Psoas muscle (tissue), 8 donors: Measurements from ENCODE around the gene DLST. TPM values are rescaled to one million over a fixed set of nuclear protein-coding genes. Genes with fewer than 3 reads are reported as not detected.
"Not testable (repeated sequence)": the region's sequence is repeated elsewhere in the genome, so short reads cannot be mapped to it uniquely, and the experiment has no call there.

Source experiments
- ATAC-seq, 4 donors: fragments of 200-7000 bp; cut with Tn5 transposase; one replicate each; pipeline ENCODE4 v1.9.1; 2020; ENCODE audit warnings: moderate library complexity in 3 of 4, mild to moderate bottlenecking in 2 of 4
- DNase-seq, 2 donors: peaks; one replicate each; pipeline ENCODE4 v3.0.0-alpha.2; 2020
- H3K27ac ChIP-seq: fragments of 200-600 bp; one replicate; pipeline ENCODE4 v1.8.0; 2022
- H3K27me3 ChIP-seq, 3 donors: fragments of 200-600 bp in 1 of 3; one replicate each; pipeline versions ENCODE4 v1.6.1 to v1.8.0; 2013 to 2022; ENCODE audit warnings: low read length in 2 of 3, mild to moderate bottlenecking in 2 of 3, moderate library complexity in 1 of 3; ENCODE audit not compliant: insufficient read depth in 3 of 3
- H3K36me3 ChIP-seq, 2 donors: fragments of 200-600 bp in 1 of 2; one replicate each; pipeline versions ENCODE4 v1.6.1 to v1.8.0; 2013 to 2022; ENCODE audit warnings: low read depth in 1 of 2, mild to moderate bottlenecking in 1 of 2, moderate library complexity in 1 of 2; ENCODE audit not compliant: insufficient read depth in 1 of 2
- H3K4me1 ChIP-seq: fragments of 200-600 bp; one replicate; pipeline ENCODE4 v1.8.0; 2022
- H3K4me3 ChIP-seq: fragments of 200-600 bp; one replicate; pipeline ENCODE4 v1.8.0; 2022; ENCODE audit warnings: mild to moderate bottlenecking
- H3K9me3 ChIP-seq: fragments of 200-600 bp; one replicate; pipeline ENCODE4 v1.8.0; 2022
- WGBS, 3 donors: extraction: QIAGEN DNeasy Blood & Tissue Kit; methylation state at CpG; one replicate each; pipeline versions ENCODE4 v1.1.6 to v1.1.7; 2013; 5-methylcytosine and 5-hydroxymethylcytosine counted together
- intact Hi-C, 2 donors: fragments of 100-400 bp; cut with DNase I; formaldehyde crosslinking; loops; one replicate each; pipeline versions ENCODE4 v1.11.0 to v1.14.2; 2022
- polyA plus RNA-seq, 3 donors: library from polyadenylated mRNA; stranded (reverse); fragments of 200-250 nt; gene quantifications; one replicate each; pipeline ENCODE4 v1.2.3, GENCODE V29; 2013
- total RNA-seq, 4 donors: library from RNA; stranded (reverse); fragmentation: NEBNext Ultra II Directional in 2 of 4; extraction: Animal tissue kit (Norgen Biotek cat#: 25700) in 2 of 4; gene quantifications; one replicate each; pipeline versions ENCODE4 v1.2.1 to v1.2.4, GENCODE V29; 2021 to 2023
- TF ChIP-seq, protein P1 (sequence below): fragments of 200-600 bp; IDR thresholded peaks from one replicate; pipeline ENCODE4 v1.8.0; 2022; ENCODE audit warnings: antibody characterized with exemption
- donor health status: healthy with polysubstance abuse.
- donor health status: DM: no; HTN: no; CAD: no; lungs with moderate emphysema.
- donor health status: Bipolar disorder and iron deficiency.
- donor health status: healthy.
- donor health status: DM: yes; HTN: yes; CAD: no.
- donor health status: DM: no; HTN: no; CAD: no.
- donor health status: DM: no; HTN: no; CAD: no.
- donor health status: DM: yes; HTN: yes; CAD: no.

The DLST gene
- total and polyA plus RNA-seq, 7 donors, result 97.7 to 221 (median 139) TPM

DNA sequence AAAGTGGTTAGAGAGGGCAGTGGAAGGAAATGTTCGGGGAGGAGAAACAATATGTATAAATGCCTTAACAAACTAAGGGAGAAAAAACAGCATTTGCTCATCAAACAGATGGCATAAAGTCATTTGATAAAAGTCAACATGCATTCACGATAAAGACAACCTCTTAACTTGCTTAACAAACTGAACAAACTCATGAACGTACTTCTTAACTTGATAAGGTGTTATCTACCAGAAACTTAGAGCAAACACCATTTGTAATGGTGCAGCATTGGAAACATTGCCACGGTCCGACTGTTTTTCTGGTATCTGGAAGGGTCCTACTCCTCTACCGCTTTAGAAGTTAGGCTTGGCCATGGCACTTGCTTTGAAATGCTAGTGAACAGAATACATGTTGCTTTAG lies 45.5 kb downstream of the DLST start:
- no peaks in the 10 kb centered on the region for H3K36me3 ChIP-seq
- H3K4me3 ChIP-seq, result no peak overlapping the region
- TF ChIP-seq, protein P1, sequence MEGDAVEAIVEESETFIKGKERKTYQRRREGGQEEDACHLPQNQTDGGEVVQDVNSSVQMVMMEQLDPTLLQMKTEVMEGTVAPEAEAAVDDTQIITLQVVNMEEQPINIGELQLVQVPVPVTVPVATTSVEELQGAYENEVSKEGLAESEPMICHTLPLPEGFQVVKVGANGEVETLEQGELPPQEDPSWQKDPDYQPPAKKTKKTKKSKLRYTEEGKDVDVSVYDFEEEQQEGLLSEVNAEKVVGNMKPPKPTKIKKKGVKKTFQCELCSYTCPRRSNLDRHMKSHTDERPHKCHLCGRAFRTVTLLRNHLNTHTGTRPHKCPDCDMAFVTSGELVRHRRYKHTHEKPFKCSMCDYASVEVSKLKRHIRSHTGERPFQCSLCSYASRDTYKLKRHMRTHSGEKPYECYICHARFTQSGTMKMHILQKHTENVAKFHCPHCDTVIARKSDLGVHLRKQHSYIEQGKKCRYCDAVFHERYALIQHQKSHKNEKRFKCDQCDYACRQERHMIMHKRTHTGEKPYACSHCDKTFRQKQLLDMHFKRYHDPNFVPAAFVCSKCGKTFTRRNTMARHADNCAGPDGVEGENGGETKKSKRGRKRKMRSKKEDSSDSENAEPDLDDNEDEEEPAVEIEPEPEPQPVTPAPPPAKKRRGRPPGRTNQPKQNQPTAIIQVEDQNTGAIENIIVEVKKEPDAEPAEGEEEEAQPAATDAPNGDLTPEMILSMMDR, result no peak
- ATAC-seq (no peak), DNase-seq (no peak)
- WGBS, 3 donors, result 83 to 87% (median 85%) methylated on average over 6 of the region's 6 CpGs
- H3K27me3 ChIP-seq, result no peaks in the 10 kb centered on the region
- intact Hi-C loops, result no loop called here
- no peak overlapping the region for H3K27ac ChIP-seq
- H3K9me3 ChIP-seq, result no peaks in the 10 kb centered on the region
- peaks cover 3% of the 10 kb centered on the region for H3K4me1 ChIP-seq

DNA sequence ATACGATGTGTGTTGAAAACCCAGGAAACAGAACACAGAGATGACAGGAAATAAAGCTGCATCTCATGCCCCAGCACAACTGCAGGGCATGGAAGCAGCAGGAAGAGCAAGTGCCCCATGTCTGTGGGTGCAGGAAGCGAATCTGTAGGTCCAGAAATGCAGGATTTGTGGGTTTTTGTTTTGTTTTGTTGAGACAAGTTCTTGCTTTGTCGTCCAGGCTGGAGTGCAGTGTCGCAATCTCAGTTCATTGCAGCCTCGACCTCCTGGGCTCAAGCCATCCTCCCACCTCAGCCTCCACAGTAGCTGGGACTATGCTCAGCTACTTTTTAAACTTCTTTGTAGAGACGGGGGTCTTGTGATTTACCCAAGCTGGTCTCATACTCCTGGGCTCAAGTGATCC lies 47.5 kb downstream of the DLST start:
- Histone ChIP-seq H3K4me3 (no peak overlapping the region), H3K36me3 (no peaks in the 10 kb centered on the region), H3K9me3 (no peaks in the 10 kb centered on the region), H3K4me1 (peaks cover 15% of the 10 kb centered on the region), H3K27me3 (no peaks in the 10 kb centered on the region), H3K27ac (no peak overlapping the region)
- ATAC-seq, result no peak
- TF ChIP-seq, protein P1, result no peak
- intact Hi-C loops, result no loop called here
- 78 to 86% (median 80%) methylated on average over 6 of the region's 6 CpGs for WGBS, 3 donors
- DNase-seq, result no peak

DNA sequence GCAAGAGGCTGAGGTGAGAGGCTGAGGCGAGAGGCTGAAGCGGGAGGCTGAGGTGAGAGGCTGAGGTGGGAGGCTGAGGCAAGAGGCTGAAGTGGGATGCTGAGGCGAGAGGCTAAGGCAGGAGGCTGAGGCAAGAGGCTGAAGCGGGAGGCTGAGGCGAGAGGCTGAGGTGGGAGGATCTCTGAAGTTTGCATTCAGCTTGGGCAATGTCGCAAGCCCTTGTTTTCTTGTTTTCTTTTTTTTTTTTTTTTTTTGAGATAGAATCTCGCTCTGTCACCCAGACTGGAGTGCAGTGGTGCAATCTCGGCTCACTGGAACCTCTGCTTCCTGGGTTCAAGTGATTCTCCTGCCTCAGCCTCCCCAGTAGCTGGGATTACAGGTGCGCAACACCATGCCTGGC lies 50.0 kb downstream of the DLST start:
- H3K27ac ChIP-seq, result peak overlapping the region; percentile 27
- intact Hi-C loops, ATAC-seq, H3K4me3 ChIP-seq, H3K36me3 ChIP-seq, DNase-seq, H3K27me3 ChIP-seq, H3K9me3 ChIP-seq: not testable (repeated sequence)
- WGBS, 3 donors, result 86 to 89% (median 87%) methylated on average over 8 to 9 of the region's 9 CpGs
- peaks cover 29% of the 10 kb centered on the region for H3K4me1 ChIP-seq

DNA sequence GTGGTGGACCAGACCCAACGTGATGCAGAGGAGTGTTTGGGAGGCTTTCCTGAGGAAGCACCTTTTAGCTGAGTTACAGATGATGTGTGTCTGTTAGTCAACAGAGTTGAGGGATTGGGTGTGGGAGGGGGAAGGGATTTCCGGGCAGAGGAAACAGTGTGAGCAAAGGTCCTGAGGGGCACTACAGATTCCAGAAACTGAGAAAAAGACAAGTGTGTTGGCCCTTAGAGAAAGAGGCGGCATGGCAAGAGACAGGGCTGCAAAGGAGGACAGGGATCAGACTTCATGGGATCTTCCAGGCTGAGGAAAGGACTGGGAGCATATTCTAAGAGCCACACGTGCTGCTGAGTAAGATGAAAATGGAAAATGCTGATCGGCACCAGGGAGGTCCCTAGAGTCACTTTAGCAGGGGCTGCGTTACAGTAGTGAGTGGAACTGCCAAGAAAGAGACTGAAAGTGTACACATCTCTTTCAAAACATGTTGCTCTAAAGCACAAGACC lies 50.7 kb downstream of the DLST start:
- Histone ChIP-seq H3K27me3 (no peaks in the 10 kb centered on the region), H3K9me3 (no peaks in the 10 kb centered on the region), H3K4me1 (peaks cover 29% of the 10 kb centered on the region), H3K36me3 (no peaks in the 10 kb centered on the region), H3K4me3 (no peak overlapping the region), H3K27ac (peak overlapping the region; percentile 72)
- peak in 1 of 4 donors; percentile 44 for ATAC-seq
- TF ChIP-seq, protein P1, result no peak
- intact Hi-C loops, result no loop called here
- DNase-seq, result peak in 1 of 2 donors; percentile 26
- WGBS, 3 donors, result 25 to 40% (median 36%) methylated on average over 6 of the region's 6 CpGs

DNA sequence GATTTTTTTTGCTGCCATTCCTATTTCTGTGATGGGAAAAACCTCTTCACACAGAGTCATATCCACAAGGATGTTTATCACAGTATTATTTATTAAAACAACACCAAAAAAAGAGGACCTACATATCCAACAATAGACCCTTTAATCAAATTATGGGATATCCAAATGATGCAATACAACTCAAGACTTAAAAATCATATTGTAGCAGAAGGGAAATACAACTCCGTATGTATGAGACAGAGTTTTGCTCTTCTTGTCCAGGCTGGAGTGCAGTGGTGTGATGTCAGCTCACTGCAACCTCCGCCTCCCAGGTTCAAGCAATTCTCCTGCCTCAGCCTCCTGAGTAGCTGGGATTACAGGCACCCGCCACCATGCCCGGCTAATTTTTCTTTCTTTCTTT lies 51.2 kb downstream of the DLST start:
- H3K9me3 ChIP-seq, H3K27me3 ChIP-seq, H3K36me3 ChIP-seq, intact Hi-C loops, ATAC-seq, H3K4me3 ChIP-seq, DNase-seq: not testable (repeated sequence)
- Histone ChIP-seq H3K27ac (peak overlapping the region; percentile 72), H3K4me1 (peaks cover 29% of the 10 kb centered on the region)
- 61 to 77% (median 70%) methylated on average over 4 of the region's 4 CpGs for WGBS, 3 donors

DNA sequence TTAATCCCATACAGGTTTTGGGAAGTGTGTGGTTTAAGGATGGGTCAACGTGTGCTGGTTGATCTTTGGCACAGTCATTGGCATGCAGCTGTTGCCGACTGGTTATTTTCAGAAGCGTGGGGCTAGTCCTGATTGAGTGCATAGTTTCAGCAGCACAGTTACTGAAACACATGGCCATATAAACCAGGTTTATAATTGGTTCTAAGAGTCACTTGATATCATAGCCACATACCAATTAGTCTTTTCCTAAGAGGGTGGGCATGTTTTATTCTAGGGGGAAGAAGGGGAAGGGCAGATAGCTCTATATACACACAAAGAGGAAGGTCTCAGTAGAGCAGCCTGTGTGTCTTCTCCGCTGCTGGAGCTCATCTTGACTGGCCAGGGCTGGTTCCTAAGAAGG lies 52.3 kb downstream of the DLST start:
- Histone ChIP-seq H3K36me3 (no peaks in the 10 kb centered on the region), H3K27me3 (no peaks in the 10 kb centered on the region), H3K9me3 (no peaks in the 10 kb centered on the region), H3K4me1 (peaks cover 35% of the 10 kb centered on the region), H3K4me3 (peak overlapping the region; percentile 22), H3K27ac (peak overlapping the region; percentile 72)
- peak in 1 of 2 donors; percentile 19 for DNase-seq
- 34 to 45% (median 43%) methylated on average over 4 of the region's 4 CpGs for WGBS, 3 donors
- intact Hi-C loops, result no loop called here
- peak; percentile 83 to 90 (median 86) for ATAC-seq
- TF ChIP-seq, protein P1, result no peak
